HepG2 (cell line): ENCODE results near the gene DAZAP1. TPM values are rescaled to one million over a fixed set of nuclear protein-coding genes. Genes with fewer than 3 reads are reported as not detected.
A peak's percentile ranks its signal among the peaks of the same experiment; 100 is the strongest.

ENCODE experiments used
- ARHGAP35 ChIP-seq: sonication (generic); formaldehyde crosslinking; IDR thresholded peaks from 2 replicates; pipeline ENCODE4 v1.9.0; 2022; ENCODE audit warnings: mild to moderate bottlenecking, inconsistent platforms, moderate library complexity, missing genetic modification reagents, borderline replicate concordance
- MAX ChIP-seq: IDR thresholded peaks from 2 replicates; pipeline ENCODE4 v1.6.1; 2012; ENCODE audit warnings: inconsistent platforms
- MLXIP ChIP-seq: sonication (generic); formaldehyde crosslinking; IDR thresholded peaks from 2 replicates; pipeline ENCODE4 v1.9.0; 2021; ENCODE audit warnings: missing genetic modification reagents, borderline replicate concordance
- MTA1 ChIP-seq: sonication (generic); formaldehyde crosslinking; IDR thresholded peaks from 2 replicates; pipeline ENCODE4 v1.4.0; 2020; ENCODE audit warnings: missing genetic modification reagents, mild to moderate bottlenecking, borderline replicate concordance
- NFYB ChIP-seq: sonication (generic); formaldehyde crosslinking; IDR thresholded peaks from 2 replicates; pipeline ENCODE4 v1.4.0; 2020; ENCODE audit warnings: missing genetic modification reagents
- ZMYM3 ChIP-seq: sonication (generic); formaldehyde crosslinking; IDR thresholded peaks from 2 replicates; pipeline ENCODE4 v1.5.1; 2020; ENCODE audit warnings: mild to moderate bottlenecking, missing genetic modification reagents
- ZNF407 ChIP-seq: sonication (generic); formaldehyde crosslinking; IDR thresholded peaks from one replicate; pipeline ENCODE4 v1.5.1; 2020; ENCODE audit warnings: mild to moderate bottlenecking, missing genetic modification reagents; ENCODE audit errors: not compliant biosample characterization
- ZNF441 ChIP-seq: sonication (generic); formaldehyde crosslinking; IDR thresholded peaks from 2 replicates; pipeline ENCODE4 v1.7.0; 2021; ENCODE audit warnings: missing genetic modification reagents, borderline replicate concordance
- ZNF687 ChIP-seq: sonication (generic); formaldehyde crosslinking; IDR thresholded peaks from 2 replicates; pipeline ENCODE4 v1.5.1; 2020; ENCODE audit warnings: mild to moderate bottlenecking, missing genetic modification reagents, moderate library complexity
- ZNF792 ChIP-seq: IDR thresholded peaks from 2 replicates; pipeline ENCODE4 v1.6.1; 2016
- ZNF850 ChIP-seq: sonication (generic); formaldehyde crosslinking; conservative IDR thresholded peaks from 2 replicates; pipeline ENCODE4 v1.9.0; 2021; ENCODE audit warnings: mild to moderate bottlenecking, missing genetic modification reagents
- polyA plus RNA-seq, 8 experiments: library from polyadenylated mRNA; depleted of rRNA in 3 of 8; stranded (reverse) in 7 of 8; unstranded in 1 of 8; fragments of >200 nt; fragmentation: Illumina TruSeq in 4 of 8; extraction: Trizol in 4 of 8; gene quantifications; 2 replicates each; pipeline versions ENCODE4 v1.2.1 to v1.2.3, GENCODE V29; 2011 to 2016; ENCODE audit warnings: low read depth in 4 of 8, missing spikeins in 1 of 8, mixed read lengths in 1 of 8; ENCODE audit not compliant: insufficient read depth in 1 of 8
- total RNA-seq, 5 experiments: library from RNA; depleted of rRNA; stranded (reverse); fragments of >200 nt; fragmentation: Illumina TruSeq; extraction: Trizol; gene quantifications; 2 replicates each; pipeline ENCODE4 v1.2.3, GENCODE V29; 2016; ENCODE audit warnings: low read depth in 1 of 5

Gene DAZAP1
- total and polyA plus RNA-seq, 2 of the 13 experiments (the other 11 are each of a cell fraction or from before 2014, with no cell fraction given) = 63.3 to 79.2 TPM

- peak; percentile 82 for TF ChIP-seq MLXIP (CRISPR knock-in tag)
- TF ChIP-seq ZNF850 (CRISPR knock-in tag) = peak; percentile 80; the same call in 1 of the 2 replicates
- TF ChIP-seq MTA1 (CRISPR knock-in tag) = peak; percentile 81
- peak; percentile 95 for TF ChIP-seq MAX
- peak; percentile 89; the same call in 1 of the 2 replicates for TF ChIP-seq ARHGAP35
- TF ChIP-seq ZNF687 (CRISPR knock-in tag) = peak; percentile 95
- TF ChIP-seq ZMYM3 (CRISPR knock-in tag) = peak; percentile 87
- TF ChIP-seq ZNF792 (CRISPR knock-in tag) = peak; percentile 92
- TF ChIP-seq NFYB (CRISPR knock-in tag) = peak; percentile 44
- TF ChIP-seq ZNF441 (CRISPR knock-in tag) = peak; percentile 79
- peak; percentile 82 for TF ChIP-seq ZNF407 (CRISPR knock-in tag)
Observed at GRCh38 chr19:1438035-1438932, 30.9 kb downstream of the DAZAP1 start, which contains the start of gene RPS15 (continued).
